Lower leg skin (tissue), 3 donors: ENCODE results near the gene RAB8A.

Experiments
- CTCF ChIP-seq, 3 donors: fragments of 450-650 bp; IDR thresholded peaks; one replicate each; pipeline ENCODE4 v1.5.1; 2016; ENCODE audit warnings: antibody characterized with exemption in 3 of 3, mild to moderate bottlenecking in 3 of 3, moderate library complexity in 2 of 3
- POLR2A ChIP-seq, 2 donors: fragments of 450-650 bp; IDR thresholded peaks; one replicate each; pipeline ENCODE4 v1.6.1; 2016 to 2017; ENCODE audit warnings: antibody characterized with exemption in 2 of 2, mild to moderate bottlenecking in 1 of 2, moderate library complexity in 1 of 2

DNA sequence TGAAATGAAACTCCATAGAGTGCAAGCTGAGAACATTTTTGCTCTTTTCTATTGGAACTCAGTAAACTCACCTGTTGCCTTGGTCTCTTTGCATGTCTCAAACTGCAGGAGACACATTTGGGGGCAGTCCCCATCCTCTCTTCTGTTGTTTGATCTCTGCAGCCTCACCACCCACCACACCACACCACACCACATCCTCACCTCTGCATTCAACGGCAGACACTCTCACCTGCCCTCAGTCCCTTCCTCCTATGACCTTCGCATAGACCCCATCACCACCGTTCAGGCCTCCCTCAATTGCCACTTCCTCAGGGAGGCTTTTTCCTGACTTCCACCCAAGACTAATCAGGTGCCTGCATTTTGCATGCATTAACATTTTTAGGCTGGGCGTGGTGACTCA is 49.7 kb upstream of the RAB8A start:
- TF ChIP-seq CTCF (IDR thresholded peaks at IDR 0.05), result no peak
- no peak for TF ChIP-seq POLR2A (IDR thresholded peaks at IDR 0.05)
